Measurements from ENCODE around the gene MTG1. TPM values are rescaled to one million over a fixed set of nuclear protein-coding genes. Genes with fewer than 3 reads are reported as not detected.

MTG1 gene
- total and polyA plus RNA-seq, 2 donors (not counting 1 experiment from before 2014, with no cell fraction given), result 90.0 to 117 TPM

GRCh38 chr10:133354672-133355240 lies 39.2 kb upstream of the MTG1 start:
- H3K9me3 ChIP-seq (ENCODE audit: control extremely low read depth in 1 of 3, control insufficient read depth in 2 of 3, insufficient read depth in 1 of 3, low read length in 2 of 3), result peaks cover 0 to 19% (median 0%) of the 10 kb centered on the region in 3 donors
- TF ChIP-seq, protein P1, sequence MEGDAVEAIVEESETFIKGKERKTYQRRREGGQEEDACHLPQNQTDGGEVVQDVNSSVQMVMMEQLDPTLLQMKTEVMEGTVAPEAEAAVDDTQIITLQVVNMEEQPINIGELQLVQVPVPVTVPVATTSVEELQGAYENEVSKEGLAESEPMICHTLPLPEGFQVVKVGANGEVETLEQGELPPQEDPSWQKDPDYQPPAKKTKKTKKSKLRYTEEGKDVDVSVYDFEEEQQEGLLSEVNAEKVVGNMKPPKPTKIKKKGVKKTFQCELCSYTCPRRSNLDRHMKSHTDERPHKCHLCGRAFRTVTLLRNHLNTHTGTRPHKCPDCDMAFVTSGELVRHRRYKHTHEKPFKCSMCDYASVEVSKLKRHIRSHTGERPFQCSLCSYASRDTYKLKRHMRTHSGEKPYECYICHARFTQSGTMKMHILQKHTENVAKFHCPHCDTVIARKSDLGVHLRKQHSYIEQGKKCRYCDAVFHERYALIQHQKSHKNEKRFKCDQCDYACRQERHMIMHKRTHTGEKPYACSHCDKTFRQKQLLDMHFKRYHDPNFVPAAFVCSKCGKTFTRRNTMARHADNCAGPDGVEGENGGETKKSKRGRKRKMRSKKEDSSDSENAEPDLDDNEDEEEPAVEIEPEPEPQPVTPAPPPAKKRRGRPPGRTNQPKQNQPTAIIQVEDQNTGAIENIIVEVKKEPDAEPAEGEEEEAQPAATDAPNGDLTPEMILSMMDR (IDR thresholded peaks at IDR 0.05), result no peak
- TF ChIP-seq EZH2 (IDR thresholded peaks at IDR 0.05; ENCODE audit: borderline replicate concordance, insufficient read depth, low read depth, low read length, poor library complexity, severe bottlenecking), result no peak
- intact Hi-C loops (cut with micrococcal nuclease), result loop anchor here (5.0 kb wide), 1 partner anchor 47 kb away; the partner anchor contains the start of genes TUBGCP2 and ZNF511
- no peak overlapping the region for H3K27ac Mint-ChIP-seq
- no peak overlapping the region for H3K4me3 ChIP-seq (ENCODE audit: control extremely low read depth in 1 of 5, extremely low read depth in 1 of 5, insufficient read depth in 1 of 5, low read depth in 2 of 5, low read length in 4 of 5)
- H3K79me2 ChIP-seq (ENCODE audit: control insufficient read depth, insufficient read depth, low read length), result peaks cover 24% of the 10 kb centered on the region
- no peak overlapping the region for H3K27ac ChIP-seq (ENCODE audit: low read length in 2 of 2)
- H2AFZ ChIP-seq (ENCODE audit: insufficient read depth, low read depth, low read length, poor library complexity, severe bottlenecking), result no peak overlapping the region
- H3K9me3 Mint-ChIP-seq (ENCODE audit: insufficient read depth), result no peaks in the 10 kb centered on the region
- CTCF ChIA-PET, result no interaction called here
- no peak for ATAC-seq (ENCODE audit: low read depth)
- peaks cover 21% of the 10 kb centered on the region for H4K20me1 ChIP-seq (ENCODE audit: control insufficient read depth, insufficient read depth, low read length, poor library complexity, severe bottlenecking)
- peaks cover 0 to 5% (median 0%) of the 10 kb centered on the region in 4 experiments for H3K27me3 ChIP-seq (replicated peaks in 1 of 4; ENCODE audit: control extremely low read depth in 1 of 4, control insufficient read depth in 3 of 4, insufficient read depth in 4 of 4, low read length in 3 of 4)
- peaks cover 8 to 18% of the 10 kb centered on the region in 2 donors for H3K4me1 ChIP-seq (ENCODE audit: control insufficient read depth in 2 of 2, insufficient read depth in 2 of 2, low read length in 2 of 2)
- H3K9ac ChIP-seq (ENCODE audit: low read length), result no peak overlapping the region
- H3K4me3 Mint-ChIP-seq, result no peak overlapping the region
- peaks cover 8% of the 10 kb centered on the region for H3K4me1 Mint-ChIP-seq
- no peak overlapping the region for H3K4me2 ChIP-seq (replicated peaks; ENCODE audit: low read depth, low read length, poor library complexity, severe bottlenecking)
- DNase-seq, result no peak
- WGBS (ENCODE audit: insufficient coverage), result 95% methylated on average over 13 of the region's 14 CpGs
- POLR2A ChIA-PET, result no interaction called here
- H3K36me3 ChIP-seq (replicated peaks in 1 of 2; ENCODE audit: control extremely low read depth in 1 of 2, control insufficient read depth in 1 of 2, extremely low read depth in 1 of 2, insufficient read depth in 2 of 2, low read length in 1 of 2), result peaks cover 0 to 3% of the 10 kb centered on the region in 2 experiments
- no peaks in the 10 kb centered on the region for H3K27me3 Mint-ChIP-seq

- H3K4me1 Mint-ChIP-seq, result peaks cover 12% of the 10 kb centered on the region
These were observed 38.7 kb upstream of the MTG1 start for GRCh38 chr10:133355266-133355665.

More at GRCh38 chr10:133355266-133355665, 38.7 kb upstream of the MTG1 start:
- no peak overlapping the region for H3K27ac ChIP-seq (ENCODE audit: low read length in 2 of 2)
- no peak overlapping the region for H2AFZ ChIP-seq (ENCODE audit: insufficient read depth, low read depth, low read length, poor library complexity, severe bottlenecking)
- H3K27me3 ChIP-seq (replicated peaks in 1 of 4; ENCODE audit: control extremely low read depth in 1 of 4, control insufficient read depth in 3 of 4, insufficient read depth in 4 of 4, low read length in 3 of 4), result peaks cover 0 to 5% (median 0%) of the 10 kb centered on the region in 4 experiments
- H3K36me3 ChIP-seq (replicated peaks in 1 of 2; ENCODE audit: control extremely low read depth in 1 of 2, control insufficient read depth in 1 of 2, extremely low read depth in 1 of 2, insufficient read depth in 2 of 2, low read length in 1 of 2), result peaks cover 0 to 3% of the 10 kb centered on the region in 2 experiments
- ATAC-seq (ENCODE audit: low read depth) (no peak), DNase-seq (no peak)
- H3K4me3 Mint-ChIP-seq, result no peak overlapping the region
- no peak overlapping the region for H3K4me2 ChIP-seq (replicated peaks; ENCODE audit: low read depth, low read length, poor library complexity, severe bottlenecking)
- ChIA-PET CTCF (interaction anchor here (1.8 to 3.6 kb wide), 2 partner anchors 23 to 26 kb away, joined by 4 to 18 read pairs; partner anchors contain the start of gene PAOX), POLR2A (no interaction called here)
- no peak overlapping the region for H3K4me3 ChIP-seq (ENCODE audit: control extremely low read depth in 1 of 5, extremely low read depth in 1 of 5, insufficient read depth in 1 of 5, low read depth in 2 of 5, low read length in 4 of 5)
- H3K9me3 Mint-ChIP-seq (ENCODE audit: insufficient read depth), result no peaks in the 10 kb centered on the region
- 83% methylated on average over 4 of the region's 6 CpGs for WGBS (ENCODE audit: insufficient coverage)
- no peak overlapping the region for H3K9ac ChIP-seq (ENCODE audit: low read length)
- H3K4me1 ChIP-seq (ENCODE audit: control insufficient read depth in 2 of 2, insufficient read depth in 2 of 2, low read length in 2 of 2), result peaks cover 8 to 18% of the 10 kb centered on the region in 2 donors
- no peaks in the 10 kb centered on the region for H3K27me3 Mint-ChIP-seq
- H3K27ac Mint-ChIP-seq, result no peak overlapping the region
- H3K79me2 ChIP-seq (ENCODE audit: control insufficient read depth, insufficient read depth, low read length), result peaks cover 24% of the 10 kb centered on the region
- H3K9me3 ChIP-seq (ENCODE audit: control extremely low read depth in 1 of 3, control insufficient read depth in 2 of 3, insufficient read depth in 1 of 3, low read length in 2 of 3), result peaks cover 0 to 16% (median 0%) of the 10 kb centered on the region in 3 donors
- no peak for TF ChIP-seq EZH2 (IDR thresholded peaks at IDR 0.05; ENCODE audit: borderline replicate concordance, insufficient read depth, low read depth, low read length, poor library complexity, severe bottlenecking)
- TF ChIP-seq, protein P1 (IDR thresholded peaks at IDR 0.05), result no peak
- peaks cover 21% of the 10 kb centered on the region for H4K20me1 ChIP-seq (ENCODE audit: control insufficient read depth, insufficient read depth, low read length, poor library complexity, severe bottlenecking)
- intact Hi-C loops (cut with micrococcal nuclease), result loop anchor here (5.0 kb wide), 1 partner anchor 48 kb away; the partner anchor contains the start of genes TUBGCP2 and ZNF511

Measured in B cell (primary cell).